Measurements from ENCODE around the gene TRAPPC11. TPM values are rescaled to one million over a fixed set of nuclear protein-coding genes. Genes with fewer than 3 reads are reported as not detected.

The TRAPPC11 gene
- total RNA-seq, 1 experiment from 2014 or later = 21.1 TPM

DNA sequence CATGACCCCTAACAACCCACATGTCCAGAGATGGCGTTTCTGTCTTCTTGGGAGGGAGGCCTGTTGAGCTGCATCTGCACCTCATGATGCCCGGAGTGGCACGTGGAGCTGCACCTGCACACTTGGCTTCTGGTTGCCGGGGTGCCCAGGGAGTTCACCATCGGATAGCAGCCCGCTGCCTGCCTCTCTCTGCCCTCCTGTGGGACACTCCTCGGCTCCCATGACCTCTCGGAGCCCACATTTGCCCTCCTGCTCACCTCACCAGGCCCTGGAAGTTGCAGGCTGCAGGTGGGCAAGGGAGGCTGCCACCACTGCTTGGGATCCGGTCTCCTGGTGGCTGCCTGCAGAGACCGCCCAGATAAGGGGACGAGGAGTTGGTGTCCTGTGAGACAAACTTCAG lies 74.1 kb downstream of the TRAPPC11 start:
- no peaks in the 10 kb centered on the region for H3K9me3 ChIP-seq (ENCODE audit: control insufficient read depth, insufficient read depth, low read depth, low read length)
- BruUV-seq (replicated peaks) = no TSS peak
- H3K27me3 ChIP-seq (ENCODE audit: control insufficient read depth, insufficient read depth, low read length) = no peaks in the 10 kb centered on the region
- H3K4me1 ChIP-seq (ENCODE audit: control insufficient read depth, insufficient read depth, low read length) = no peaks in the 10 kb centered on the region
- CTCF ChIA-PET = no interaction called here
- TF ChIP-seq, protein P1, sequence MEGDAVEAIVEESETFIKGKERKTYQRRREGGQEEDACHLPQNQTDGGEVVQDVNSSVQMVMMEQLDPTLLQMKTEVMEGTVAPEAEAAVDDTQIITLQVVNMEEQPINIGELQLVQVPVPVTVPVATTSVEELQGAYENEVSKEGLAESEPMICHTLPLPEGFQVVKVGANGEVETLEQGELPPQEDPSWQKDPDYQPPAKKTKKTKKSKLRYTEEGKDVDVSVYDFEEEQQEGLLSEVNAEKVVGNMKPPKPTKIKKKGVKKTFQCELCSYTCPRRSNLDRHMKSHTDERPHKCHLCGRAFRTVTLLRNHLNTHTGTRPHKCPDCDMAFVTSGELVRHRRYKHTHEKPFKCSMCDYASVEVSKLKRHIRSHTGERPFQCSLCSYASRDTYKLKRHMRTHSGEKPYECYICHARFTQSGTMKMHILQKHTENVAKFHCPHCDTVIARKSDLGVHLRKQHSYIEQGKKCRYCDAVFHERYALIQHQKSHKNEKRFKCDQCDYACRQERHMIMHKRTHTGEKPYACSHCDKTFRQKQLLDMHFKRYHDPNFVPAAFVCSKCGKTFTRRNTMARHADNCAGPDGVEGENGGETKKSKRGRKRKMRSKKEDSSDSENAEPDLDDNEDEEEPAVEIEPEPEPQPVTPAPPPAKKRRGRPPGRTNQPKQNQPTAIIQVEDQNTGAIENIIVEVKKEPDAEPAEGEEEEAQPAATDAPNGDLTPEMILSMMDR (IDR thresholded peaks at IDR 0.05) = no peak
- TF ChIP-seq, protein P2, sequence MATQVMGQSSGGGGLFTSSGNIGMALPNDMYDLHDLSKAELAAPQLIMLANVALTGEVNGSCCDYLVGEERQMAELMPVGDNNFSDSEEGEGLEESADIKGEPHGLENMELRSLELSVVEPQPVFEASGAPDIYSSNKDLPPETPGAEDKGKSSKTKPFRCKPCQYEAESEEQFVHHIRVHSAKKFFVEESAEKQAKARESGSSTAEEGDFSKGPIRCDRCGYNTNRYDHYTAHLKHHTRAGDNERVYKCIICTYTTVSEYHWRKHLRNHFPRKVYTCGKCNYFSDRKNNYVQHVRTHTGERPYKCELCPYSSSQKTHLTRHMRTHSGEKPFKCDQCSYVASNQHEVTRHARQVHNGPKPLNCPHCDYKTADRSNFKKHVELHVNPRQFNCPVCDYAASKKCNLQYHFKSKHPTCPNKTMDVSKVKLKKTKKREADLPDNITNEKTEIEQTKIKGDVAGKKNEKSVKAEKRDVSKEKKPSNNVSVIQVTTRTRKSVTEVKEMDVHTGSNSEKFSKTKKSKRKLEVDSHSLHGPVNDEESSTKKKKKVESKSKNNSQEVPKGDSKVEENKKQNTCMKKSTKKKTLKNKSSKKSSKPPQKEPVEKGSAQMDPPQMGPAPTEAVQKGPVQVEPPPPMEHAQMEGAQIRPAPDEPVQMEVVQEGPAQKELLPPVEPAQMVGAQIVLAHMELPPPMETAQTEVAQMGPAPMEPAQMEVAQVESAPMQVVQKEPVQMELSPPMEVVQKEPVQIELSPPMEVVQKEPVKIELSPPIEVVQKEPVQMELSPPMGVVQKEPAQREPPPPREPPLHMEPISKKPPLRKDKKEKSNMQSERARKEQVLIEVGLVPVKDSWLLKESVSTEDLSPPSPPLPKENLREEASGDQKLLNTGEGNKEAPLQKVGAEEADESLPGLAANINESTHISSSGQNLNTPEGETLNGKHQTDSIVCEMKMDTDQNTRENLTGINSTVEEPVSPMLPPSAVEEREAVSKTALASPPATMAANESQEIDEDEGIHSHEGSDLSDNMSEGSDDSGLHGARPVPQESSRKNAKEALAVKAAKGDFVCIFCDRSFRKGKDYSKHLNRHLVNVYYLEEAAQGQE (IDR thresholded peaks at IDR 0.05; ENCODE audit: insufficient read depth in 1 of 2, low read depth in 2 of 2, low read length in 1 of 2) = no peak
- TF ChIP-seq POLR2AphosphoS5 (IDR thresholded peaks at IDR 0.05; ENCODE audit: low read depth, low read length) (no peak), TCF7L2 (IDR thresholded peaks at IDR 0.05; ENCODE audit: low read depth, low read length) (no peak), SIN3A (IDR thresholded peaks at IDR 0.05; ENCODE audit: borderline replicate concordance, insufficient read depth, low read depth, low read length) (no peak)
- POLR2A ChIA-PET = no interaction called here
- no peak overlapping the region for H3K27ac ChIP-seq (ENCODE audit: low read length)
- in situ Hi-C loops (cut with HindIII; ENCODE audit: low pct_unique_long_range_greater_than_20kb, low sequenced_read_pairs) = no loop called here
- intact Hi-C loops (cut with micrococcal nuclease; ENCODE audit: unreplicated experiment) = no loop called here
- H3K36me3 ChIP-seq (ENCODE audit: control insufficient read depth, insufficient read depth, low read length) = no peaks in the 10 kb centered on the region
- ATAC-seq = no peak
- no peak overlapping the region for H3K4me3 ChIP-seq (ENCODE audit: low read depth in 2 of 2, low read length in 2 of 2)
- DNase-seq (ENCODE audit: low read depth, low spot score) = no peak

DNA sequence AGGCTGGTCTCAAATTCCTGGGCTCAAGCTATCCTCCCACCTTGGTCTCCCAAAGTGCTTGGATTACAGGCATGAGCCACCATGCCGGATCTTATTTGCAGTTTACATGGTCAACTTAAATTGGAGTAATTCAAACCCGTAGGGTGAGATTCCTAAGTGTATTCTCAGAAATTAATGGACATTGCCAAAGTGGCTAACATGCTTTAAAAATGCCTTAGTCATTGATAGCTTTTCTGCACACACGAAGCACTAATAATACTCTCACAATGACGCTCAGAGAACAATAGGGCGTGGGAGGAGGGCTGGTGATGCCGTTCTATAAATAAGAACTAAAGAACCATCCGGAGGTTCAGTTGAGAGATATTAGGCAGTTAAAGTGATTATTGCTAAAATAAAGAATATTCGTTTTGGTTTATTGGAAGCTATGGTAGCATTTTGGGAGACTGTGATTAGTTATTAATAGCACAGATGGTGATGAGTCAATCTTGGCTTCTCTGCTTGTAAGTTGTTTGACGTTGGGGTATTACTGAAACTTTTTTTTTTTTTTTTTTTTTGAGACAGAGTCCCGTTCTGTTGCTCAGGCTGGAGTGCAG lies 79.1 kb downstream of the TRAPPC11 start:
- no TSS peak for BruUV-seq (replicated peaks)
- intact Hi-C loops (cut with micrococcal nuclease; ENCODE audit: unreplicated experiment) (no loop called here), in situ Hi-C loops (cut with HindIII; ENCODE audit: low pct_unique_long_range_greater_than_20kb, low sequenced_read_pairs) (no loop called here)
- ATAC-seq (no peak), DNase-seq (ENCODE audit: low read depth, low spot score) (no peak)
- TF ChIP-seq TCF7L2 (IDR thresholded peaks at IDR 0.05; ENCODE audit: low read depth, low read length) (no peak), POLR2AphosphoS5 (IDR thresholded peaks at IDR 0.05; ENCODE audit: low read depth, low read length) (no peak), SIN3A (IDR thresholded peaks at IDR 0.05; ENCODE audit: borderline replicate concordance, insufficient read depth, low read depth, low read length) (no peak)
- TF ChIP-seq, protein P1 (IDR thresholded peaks at IDR 0.05) = no peak
- TF ChIP-seq, protein P2 (IDR thresholded peaks at IDR 0.05; ENCODE audit: insufficient read depth in 1 of 2, low read depth in 2 of 2, low read length in 1 of 2) = no peak
- H3K9me3 ChIP-seq (ENCODE audit: control insufficient read depth, insufficient read depth, low read depth, low read length) = no peaks in the 10 kb centered on the region
- CTCF ChIA-PET = no interaction called here
- POLR2A ChIA-PET = no interaction called here
- no peaks in the 10 kb centered on the region for H3K36me3 ChIP-seq (ENCODE audit: control insufficient read depth, insufficient read depth, low read length)
- no peaks in the 10 kb centered on the region for H3K27me3 ChIP-seq (ENCODE audit: control insufficient read depth, insufficient read depth, low read length)
- H3K4me3 ChIP-seq (ENCODE audit: low read depth in 2 of 2, low read length in 2 of 2) = no peak overlapping the region
- H3K27ac ChIP-seq (ENCODE audit: low read length) = no peak overlapping the region
- no peaks in the 10 kb centered on the region for H3K4me1 ChIP-seq (ENCODE audit: control insufficient read depth, insufficient read depth, low read length)

Data from Panc1 (cell line).